RCC 7860 (cell line): ENCODE data around the gene RAB11FIP5.
"Not testable (repeated sequence)": the region's sequence is repeated elsewhere in the genome, so short reads cannot be mapped to it uniquely, and the experiment has no call there.

ENCODE experiments used
- DNase-seq: peaks from one replicate; pipeline ENCODE4 v3.0.0-alpha.2; 2015; ENCODE audit warnings: low spot score
- FAIRE-seq: peaks from 2 replicates; lab custom pipeline; 2012; peaks lifted over from hg19 to GRCh38; lab: Jason Lieb, UNC

RAB11FIP5 gene

GRCh38 chr2:73112913-73113854 is at the start of gene RAB11FIP5:
Gene RAB11FIP5 (minus strand): TSS chr2:73112948. CDS start chr2:73112777, 171 bp downstream.
- DNase-seq, result peak; percentile 78
- peak; percentile 64 for FAIRE-seq

- FAIRE-seq (no peak), DNase-seq (peak; percentile 22)
These were observed 43.9 kb upstream of the RAB11FIP5 start for GRCh38 chr2:73156539-73157124.

GRCh38 chr2:73142937-73143336 is 30.2 kb upstream of the RAB11FIP5 start:
- DNase-seq, result no peak

GRCh38 chr2:73141896-73142295 is 29.1 kb upstream of the RAB11FIP5 start:
- DNase-seq (no peak), FAIRE-seq (no peak)

More at GRCh38 chr2:73142937-73143336, 30.2 kb upstream of the RAB11FIP5 start:
- no peak for FAIRE-seq

GRCh38 chr2:73135236-73135635 is 22.5 kb upstream of the RAB11FIP5 start:
- FAIRE-seq (no peak), DNase-seq (no peak)

- no peak for FAIRE-seq
- DNase-seq, result no peak
These were observed 21.7 kb upstream of the RAB11FIP5 start for GRCh38 chr2:73134471-73134870.

GRCh38 chr2:73133566-73134197 is 20.9 kb upstream of the RAB11FIP5 start:
- FAIRE-seq (no peak), DNase-seq (no peak)

GRCh38 chr2:73131807-73132206 is 19.1 kb upstream of the RAB11FIP5 start:
- DNase-seq, result no peak
- no peak for FAIRE-seq

GRCh38 chr2:73130790-73131189 is 18.0 kb upstream of the RAB11FIP5 start:
- DNase-seq, result no peak
- FAIRE-seq, result no peak

- no peak for DNase-seq
- FAIRE-seq, result no peak
These were observed 16.2 kb upstream of the RAB11FIP5 start for GRCh38 chr2:73128841-73129535.

GRCh38 chr2:73122536-73122935 is 9.8 kb upstream of the RAB11FIP5 start:
- FAIRE-seq (no peak), DNase-seq (no peak)

- FAIRE-seq, result not testable (repeated sequence)
These were observed 7.0 kb upstream of the RAB11FIP5 start for GRCh38 chr2:73119611-73120239.

GRCh38 chr2:73117441-73117840 is 4.7 kb upstream of the RAB11FIP5 start:
- DNase-seq (no peak), FAIRE-seq (no peak)

More at GRCh38 chr2:73119611-73120239, 7.0 kb upstream of the RAB11FIP5 start:
- DNase-seq, result not testable (repeated sequence)

GRCh38 chr2:73116182-73116960 is 3.6 kb upstream of the RAB11FIP5 start:
- no peak for DNase-seq
- FAIRE-seq, result no peak

GRCh38 chr2:73114273-73114867 is 1.6 kb upstream of the RAB11FIP5 start:
- DNase-seq, result no peak
- FAIRE-seq, result no peak

- FAIRE-seq, result no peak
These were observed 479 bp downstream of the RAB11FIP5 start for GRCh38 chr2:73112026-73112912.

GRCh38 chr2:73111073-73112025 is 1.4 kb downstream of the RAB11FIP5 start:
- peak; percentile 92 for FAIRE-seq
- DNase-seq, result peak; percentile 88

More at GRCh38 chr2:73112026-73112912, 479 bp downstream of the RAB11FIP5 start:
- no peak for DNase-seq
